NCI-H128 (cell line): Measurements from ENCODE around the gene CCDC7.
"Not testable (repeated sequence)": the region's sequence is repeated elsewhere in the genome, so short reads cannot be mapped to it uniquely, and the experiment has no call there.

Experiments used
- DNase-seq: peaks from one replicate; lab custom pipeline; 2025; ENCODE audit not compliant: unreplicated experiment; lab: John Stamatoyannopoulos, UW

CCDC7 gene

DNA sequence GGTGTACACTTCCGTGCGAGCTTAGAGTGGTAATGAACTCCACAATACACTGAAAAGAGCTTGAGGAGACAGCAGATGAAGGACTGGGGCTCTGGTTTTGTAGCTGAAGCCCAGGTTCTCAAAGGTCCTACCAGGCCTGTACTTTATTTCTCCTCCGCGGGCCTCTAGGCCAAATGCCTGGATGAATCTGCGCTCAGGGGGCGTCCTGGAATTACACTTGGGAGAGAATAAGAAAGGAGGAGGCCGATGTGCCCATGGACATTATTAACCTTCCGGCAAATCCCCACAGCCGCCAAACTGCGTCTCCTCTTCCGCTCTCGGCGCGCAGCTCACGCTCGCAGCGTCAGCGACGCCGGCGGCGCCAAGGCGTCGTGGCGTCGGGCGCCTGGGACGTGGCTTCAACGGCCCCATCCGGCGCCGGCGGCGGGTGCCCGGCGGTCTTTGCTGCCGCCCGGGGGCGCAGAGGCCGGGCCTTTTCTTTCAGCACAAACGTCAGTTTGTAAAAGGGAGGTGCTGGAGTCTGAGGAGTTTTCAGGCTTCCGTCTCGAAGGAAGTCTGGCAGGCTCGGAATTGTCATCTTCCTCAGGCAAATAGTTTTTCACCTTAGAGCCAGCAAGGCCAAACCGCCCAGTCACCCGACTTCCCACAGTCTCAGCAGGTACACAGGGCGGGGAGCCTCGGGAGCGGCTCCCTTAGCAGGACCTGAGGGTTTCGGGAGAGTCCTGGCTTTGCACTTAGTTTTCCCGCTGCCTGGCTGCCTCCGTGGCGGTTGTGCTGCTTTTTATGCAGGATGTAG is at the start of gene CCDC7:
Gene CCDC7 (plus strand): TSS at position 401 of the 796 bp plus-strand sequence. CDS start 5,503 bp downstream, outside the sequence.
- DNase-seq, result peak; percentile 44

DNA sequence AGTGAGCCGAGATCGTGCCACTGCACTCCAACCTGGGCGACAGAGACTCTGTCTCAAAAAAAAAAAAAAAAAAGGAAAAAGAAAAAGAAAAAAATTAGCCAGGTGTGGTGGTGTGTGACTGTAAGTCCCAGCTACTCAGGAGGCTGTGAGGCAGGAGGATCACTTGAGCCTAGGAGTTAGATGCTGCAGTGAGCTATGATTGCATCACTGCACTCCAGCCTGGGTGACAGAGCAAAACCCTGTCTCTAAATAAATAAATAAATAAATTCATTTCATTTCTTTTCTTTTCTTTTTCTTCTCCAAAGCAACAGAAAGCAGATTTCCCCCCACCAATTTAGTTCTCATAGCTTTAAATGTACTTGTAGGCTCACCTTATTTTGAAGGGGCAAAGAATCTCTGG is 48.8 kb upstream of the CCDC7 start:
- DNase-seq, result not testable (repeated sequence)

DNA sequence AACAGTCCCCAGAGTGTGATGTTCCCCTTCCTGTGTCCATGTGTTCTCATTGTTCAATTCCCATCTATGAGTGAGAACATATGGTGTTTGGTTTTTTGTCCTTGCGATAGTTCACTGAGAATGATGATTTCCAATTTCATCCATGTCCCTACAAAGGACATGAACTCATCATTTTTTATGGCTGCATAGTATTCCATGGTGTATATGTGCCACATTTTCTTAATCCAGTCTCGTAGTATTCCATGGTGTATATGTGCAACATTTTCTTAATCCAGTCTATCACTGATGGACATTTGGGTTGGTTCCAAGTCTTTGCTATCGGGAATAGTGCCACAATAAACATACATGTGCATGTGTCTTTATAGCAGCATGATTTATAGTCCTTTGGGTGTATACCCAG is 46.2 kb upstream of the CCDC7 start:
- DNase-seq, result not testable (repeated sequence)

DNA sequence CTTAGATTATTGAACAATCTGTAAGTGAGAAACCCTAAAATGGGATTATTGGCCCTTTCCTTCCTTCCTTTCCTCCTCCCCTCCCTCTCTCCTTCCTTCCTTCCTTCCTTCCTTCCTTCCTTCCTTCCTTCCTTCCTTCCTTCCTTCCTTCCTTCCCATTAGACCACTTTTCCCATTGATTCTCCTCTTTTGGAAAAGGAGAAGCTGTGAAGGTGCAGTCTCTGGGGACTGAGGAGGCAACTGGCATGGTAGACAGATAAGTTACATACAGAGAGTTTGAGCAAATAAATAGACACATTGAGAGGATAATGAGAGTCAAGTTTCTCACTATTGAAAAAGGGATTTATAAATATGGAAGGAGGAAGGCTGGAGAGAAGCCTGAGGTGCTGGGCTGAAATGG is 45.0 kb upstream of the CCDC7 start:
- DNase-seq, result no peak

DNA sequence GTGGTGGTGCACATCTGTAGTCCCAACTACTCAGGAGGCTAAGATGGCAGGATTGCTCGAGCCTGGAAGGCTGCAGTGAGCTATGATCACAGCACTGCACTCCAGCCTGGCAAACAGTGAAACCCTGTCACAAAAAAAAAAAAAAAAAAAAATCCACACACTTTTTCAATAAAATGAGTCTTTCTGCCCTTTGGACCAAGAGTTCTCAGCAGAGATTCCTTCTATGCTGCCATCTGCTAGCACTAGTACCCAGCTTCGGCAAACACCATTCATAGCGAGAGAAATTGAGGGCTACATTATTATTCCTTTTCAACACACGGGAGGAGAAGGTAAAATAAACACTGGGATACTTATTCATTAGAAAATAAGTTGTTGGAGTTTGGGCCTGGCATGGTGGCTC is 43.4 kb upstream of the CCDC7 start:
- no peak for DNase-seq

DNA sequence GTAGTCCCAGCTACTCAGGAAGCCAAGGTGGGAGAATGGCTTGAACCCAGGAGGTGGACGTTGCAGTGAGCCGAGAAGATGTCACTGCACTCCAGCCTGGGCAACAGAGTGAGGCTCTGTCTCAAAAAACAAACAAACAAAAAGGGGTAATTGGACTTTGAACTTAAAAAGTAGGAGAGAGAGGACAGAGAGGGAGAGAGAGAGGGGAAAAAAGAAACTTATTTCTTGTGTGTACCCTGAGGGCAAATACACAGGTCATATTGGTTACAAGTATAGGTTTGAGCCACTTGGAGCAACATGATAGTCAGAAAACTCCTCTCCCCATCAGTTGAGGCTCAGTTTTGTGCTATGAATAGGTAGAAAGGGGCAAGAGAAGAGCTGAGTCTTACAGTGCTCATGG is 42.8 kb upstream of the CCDC7 start:
- no peak for DNase-seq

DNA sequence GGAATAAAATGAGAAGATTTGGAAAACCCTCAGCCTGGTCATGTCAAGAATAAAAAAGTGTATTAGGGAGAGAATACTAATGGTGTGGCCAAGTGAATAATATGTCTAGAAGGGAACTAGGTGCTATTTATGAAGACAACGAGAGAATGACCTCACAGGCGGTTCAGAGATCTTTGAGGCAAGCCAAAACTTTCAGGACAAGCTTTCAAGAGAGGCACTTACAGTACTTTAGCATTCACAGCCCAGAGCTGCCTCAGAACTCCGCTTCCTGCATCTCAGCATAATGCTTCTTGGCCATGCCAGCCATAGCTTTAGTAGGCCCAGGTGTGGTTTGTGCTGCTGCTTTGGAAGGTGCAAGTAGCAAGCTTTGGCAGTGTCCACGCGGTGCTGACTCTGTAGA is 37.2 kb upstream of the CCDC7 start:
- no peak for DNase-seq

DNA sequence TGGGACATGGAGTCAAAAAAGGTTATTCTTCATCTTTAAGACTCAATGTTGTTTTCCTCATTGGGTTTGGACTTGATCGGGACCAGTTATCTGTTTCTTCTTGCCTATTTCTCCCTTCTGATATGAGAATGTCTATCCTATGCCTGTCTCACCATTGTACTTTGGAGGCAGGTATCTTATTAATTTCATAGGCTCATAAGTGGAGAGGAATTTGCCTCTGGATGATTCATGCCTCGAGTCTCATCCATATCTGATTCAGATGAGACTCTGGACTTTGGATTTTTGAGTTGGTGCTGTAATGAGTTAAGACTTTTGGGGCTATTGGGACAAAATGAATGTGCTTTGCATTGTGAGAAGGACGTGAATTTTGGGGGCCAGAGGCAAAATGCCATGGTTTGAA is 36.2 kb upstream of the CCDC7 start:
- DNase-seq, result no peak

DNA sequence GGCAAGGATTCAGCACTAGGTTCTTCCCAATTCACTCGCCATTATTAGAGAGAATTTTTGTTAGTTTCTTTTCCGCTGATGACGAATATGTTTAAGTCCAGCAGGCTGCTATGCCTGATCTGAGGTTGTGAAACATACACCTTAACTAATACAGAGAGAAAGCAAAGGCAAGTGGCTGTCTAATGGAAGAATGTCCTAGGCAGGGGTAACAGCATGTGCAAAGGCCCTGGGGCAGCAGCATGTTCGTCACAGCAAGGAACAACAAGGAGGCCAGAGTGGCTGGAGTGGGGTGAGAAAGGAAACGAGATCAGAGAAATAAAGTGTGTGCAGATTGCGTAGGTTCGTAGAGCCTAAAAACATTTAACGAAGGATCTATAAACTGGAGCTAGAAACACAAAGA is 35.4 kb upstream of the CCDC7 start:
- DNase-seq, result no peak

DNA sequence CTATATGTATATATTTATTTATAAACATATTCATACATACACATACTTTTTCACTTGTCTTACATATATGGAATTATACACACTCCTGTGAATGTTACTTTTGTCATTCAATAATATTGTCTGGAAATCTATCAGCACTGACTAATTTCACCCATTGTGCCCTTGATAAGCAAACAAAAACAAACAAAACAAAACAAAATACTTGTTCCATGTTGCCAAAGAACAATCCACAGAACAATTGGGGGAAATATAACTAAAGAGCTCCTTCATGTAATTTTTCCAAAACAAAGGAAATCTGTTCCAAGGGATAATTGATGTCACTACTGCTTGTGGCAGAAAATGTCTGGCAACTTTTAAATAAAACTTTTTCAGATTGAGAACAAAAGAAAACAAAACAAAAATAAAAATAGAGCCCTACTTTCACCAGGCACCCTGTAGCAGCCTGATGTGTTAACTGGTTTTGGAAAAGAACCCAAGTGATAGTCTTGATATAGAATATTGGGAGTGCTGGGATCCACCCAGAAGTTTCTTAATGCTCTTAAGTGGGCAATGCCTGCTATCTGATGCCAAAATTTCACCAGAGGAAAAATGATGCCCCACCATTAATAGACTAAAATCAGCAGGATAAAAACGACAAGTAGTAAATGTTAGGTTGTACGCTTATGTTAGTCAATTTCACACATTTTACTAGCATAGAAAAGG is 34.0 kb upstream of the CCDC7 start:
- no peak for DNase-seq

DNA sequence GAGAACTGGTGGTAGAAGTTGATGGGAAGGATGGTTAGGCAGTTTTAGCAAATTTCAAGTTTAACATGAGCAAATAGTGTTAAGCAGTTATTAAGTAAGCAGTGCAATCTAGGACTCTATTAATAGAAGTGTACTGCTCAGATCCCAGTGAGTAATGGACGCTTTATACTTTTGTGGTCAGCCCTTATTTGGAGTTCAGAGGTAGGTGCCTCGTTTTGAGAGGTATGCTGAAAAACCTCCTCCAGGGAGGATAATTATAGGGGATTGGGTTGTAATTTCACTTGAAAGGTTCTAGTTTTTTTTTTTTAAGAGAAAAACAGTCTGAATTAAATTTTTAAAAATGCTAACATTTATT is 33.5 kb upstream of the CCDC7 start:
- DNase-seq, result no peak

DNA sequence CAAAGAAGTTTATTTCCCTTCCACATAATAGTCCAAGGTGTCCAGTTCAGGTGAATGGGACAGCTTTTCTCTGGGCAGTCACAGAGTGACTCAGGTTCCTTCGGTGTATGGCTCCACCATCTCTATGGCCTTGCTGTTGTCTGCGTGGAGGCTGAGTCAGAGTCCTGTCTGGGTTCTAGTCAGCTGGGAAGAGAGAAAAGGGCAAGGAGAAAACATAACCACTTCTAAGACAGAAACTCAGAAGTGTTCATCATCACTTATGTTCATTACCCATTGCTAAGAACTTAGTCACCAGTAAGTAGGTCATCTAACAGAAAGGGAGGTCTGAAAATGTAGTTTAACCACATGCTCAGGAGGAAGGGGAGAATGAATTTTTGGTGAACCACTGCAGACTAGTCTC is 32.4 kb upstream of the CCDC7 start:
- DNase-seq, result no peak

DNA sequence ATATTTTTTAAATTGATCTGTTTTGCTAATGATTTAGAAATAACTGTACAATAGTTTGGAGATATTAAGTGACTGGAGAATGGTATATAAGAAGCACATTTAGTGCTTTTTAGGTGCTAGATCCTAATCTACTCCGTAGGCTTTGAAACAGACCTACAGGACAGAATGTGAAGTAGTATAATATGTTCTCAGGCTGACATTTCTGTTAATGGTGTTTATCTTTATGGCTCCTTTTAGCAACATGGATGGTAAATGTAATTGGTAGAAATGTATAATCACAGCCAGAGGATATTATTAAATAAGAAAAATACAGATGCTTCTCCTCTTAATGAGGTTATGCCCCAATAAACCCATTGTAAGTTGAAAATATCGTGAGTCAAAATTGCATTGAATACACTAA is 30.6 kb upstream of the CCDC7 start:
- no peak for DNase-seq

DNA sequence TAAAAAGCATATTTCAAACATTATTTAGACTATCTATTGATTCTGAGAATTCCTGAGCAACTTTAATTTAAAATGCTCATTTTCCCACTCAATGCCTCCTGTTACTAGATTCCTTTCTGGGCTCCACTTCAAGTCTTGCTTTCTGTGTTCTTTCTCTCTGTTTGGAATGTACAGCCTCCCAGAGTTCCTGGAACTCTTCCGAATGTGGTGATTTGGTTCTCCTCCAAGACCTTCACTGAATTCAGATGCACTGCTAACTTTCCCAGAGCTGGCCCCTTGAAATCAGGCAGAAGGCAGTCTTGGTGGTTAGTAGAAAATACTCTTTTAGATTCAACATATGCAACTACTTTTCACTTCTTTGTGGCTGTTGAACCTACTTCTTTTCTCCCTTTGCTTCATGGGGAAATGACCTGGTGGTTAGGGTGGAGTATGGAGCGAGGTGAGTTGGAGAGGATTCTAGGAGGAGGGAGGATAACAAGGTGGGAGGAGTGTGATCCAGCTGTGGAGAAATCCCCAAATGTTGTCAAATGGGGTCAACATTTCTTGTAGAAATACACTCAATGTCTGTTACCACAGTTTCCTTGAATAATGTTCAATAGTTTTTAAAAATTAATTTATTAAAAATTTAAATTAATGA is 27.9 kb upstream of the CCDC7 start:
- DNase-seq, result no peak

DNA sequence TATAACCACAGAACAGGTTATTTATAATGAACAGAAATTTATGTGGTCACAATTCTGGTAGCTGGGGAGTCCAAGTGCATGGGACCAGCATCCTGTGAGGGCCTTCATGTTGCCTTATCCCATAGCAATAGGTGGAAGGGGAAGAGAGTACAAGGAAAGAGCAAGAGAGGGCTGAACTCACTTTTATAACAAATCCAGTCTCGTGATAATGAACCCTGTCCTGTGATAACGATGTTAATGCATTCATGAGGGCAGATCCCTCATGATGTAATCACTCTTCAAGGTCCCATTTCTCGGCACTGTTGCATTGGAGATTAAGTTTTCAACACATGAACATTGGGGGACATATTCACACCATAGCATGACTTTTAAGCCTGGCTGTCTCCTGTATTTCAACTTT is 27.4 kb upstream of the CCDC7 start:
- no peak for DNase-seq

DNA sequence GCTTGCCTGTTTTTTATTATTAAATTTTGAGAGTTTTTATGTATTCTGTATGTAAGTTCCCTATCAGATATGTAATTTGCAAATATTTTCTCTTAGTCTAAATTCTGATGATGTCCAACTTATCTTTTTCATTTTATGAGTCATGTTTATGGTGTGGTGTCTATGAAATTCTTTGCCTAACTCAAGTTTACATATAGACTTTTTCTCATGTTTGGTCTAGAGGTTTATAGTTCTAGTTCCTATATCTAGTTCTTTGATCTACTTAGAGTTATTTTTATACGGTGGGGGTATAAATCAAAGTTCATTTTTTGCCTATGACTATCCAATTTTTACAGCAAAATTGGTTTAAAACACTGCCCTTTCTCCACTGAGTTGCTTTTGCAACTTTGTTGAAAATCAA is 26.3 kb upstream of the CCDC7 start:
- no peak for DNase-seq

DNA sequence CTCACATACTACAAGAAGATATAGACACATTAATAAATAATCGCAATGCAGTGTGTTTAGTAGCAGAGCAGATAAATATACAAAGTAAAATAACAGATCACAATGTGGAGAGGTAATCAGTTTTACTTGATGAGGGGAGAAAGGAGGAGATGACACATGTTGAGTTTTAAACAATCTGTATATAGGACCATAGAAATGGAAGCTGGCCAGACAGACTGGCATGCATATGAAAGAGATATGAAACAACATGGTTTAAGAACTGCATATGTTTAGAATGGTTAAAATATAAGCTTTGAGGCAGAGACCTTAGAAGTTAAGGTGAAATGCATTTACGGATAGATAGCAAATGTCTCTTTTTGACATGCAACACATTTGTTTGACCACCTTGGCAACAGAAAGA is 19.8 kb upstream of the CCDC7 start:
- DNase-seq, result no peak

DNA sequence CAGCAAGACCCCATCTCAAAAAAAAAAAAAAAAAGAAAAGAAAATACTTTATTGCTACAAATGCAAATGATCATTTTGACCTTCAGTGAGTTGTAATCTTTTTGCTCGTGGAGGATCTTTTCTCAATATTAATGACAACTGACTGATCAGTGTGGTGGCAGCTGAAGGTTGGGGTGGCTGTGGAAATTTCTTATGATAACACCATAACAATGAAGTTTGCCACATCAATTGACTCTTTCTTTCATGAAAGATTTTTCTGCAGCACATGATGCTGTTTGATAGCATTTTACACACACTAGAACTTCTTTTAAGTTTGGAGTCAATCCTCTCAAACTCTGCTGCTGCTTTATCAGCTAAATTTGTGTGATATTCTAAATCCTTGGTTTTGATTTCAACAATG is 12.4 kb upstream of the CCDC7 start:
- no peak for DNase-seq

DNA sequence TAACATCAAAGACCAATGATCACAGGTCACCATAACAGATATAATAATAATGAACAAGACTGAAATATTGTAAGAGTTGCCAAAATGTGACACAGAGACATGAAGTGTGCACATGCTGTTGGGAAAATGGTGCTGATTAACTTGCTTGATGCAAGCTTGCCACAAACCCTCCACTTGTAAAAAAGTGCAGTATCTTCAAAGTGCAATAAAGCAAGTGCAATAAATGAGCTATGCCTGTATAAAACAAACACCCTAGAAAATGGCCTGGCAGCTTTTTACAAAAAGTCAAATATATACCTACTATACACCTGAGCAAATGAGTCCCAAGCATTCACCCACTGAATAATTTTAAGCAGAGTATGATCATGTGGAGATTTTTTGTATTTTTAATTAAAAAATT is 9.7 kb upstream of the CCDC7 start:
- no peak for DNase-seq

DNA sequence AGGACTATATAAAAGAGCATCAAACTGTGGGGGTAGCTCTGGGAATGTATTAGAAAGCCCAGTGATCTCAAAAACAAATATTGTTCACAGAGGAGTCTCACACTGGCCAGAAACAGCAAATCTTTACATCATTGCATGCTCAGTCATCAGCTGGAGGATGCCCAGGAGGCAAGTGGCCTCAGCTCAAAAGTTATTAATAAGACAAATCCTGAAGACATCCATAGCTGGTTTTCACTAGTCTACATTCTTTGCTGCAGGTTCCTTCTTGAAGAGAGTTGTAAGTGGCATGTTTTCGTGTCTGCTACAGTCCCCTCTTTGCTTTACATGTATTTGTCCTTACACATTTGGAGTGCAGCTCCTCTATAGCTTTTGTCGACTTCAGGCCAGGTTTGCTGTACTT is 8.6 kb upstream of the CCDC7 start:
- DNase-seq, result no peak

DNA sequence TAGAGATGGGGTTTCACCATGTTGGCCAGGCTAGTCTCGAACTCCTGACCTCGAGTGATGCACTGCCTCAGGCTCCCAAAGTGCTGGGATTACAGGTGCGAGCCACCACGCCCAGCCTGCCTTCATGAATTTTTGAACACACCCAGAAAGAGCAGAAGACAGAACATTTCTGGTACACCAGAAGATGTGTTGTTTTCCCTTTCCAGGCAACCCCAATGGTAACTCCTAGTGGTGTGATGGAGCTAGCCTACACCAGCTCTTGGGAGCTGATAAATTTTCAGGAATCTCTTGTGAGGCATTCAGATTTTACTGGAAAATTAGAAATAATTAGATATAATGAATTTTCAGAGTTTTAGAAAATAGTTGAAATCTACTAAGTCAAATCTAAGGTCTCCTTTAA is 904 bp upstream of the CCDC7 start:
- no peak for DNase-seq
